Lung microvascular endothelial cell (primary cell): ENCODE measurements around the gene PARD3B. TPM values are rescaled to one million over a fixed set of nuclear protein-coding genes. Genes with fewer than 3 reads are reported as not detected.

Experiments used
- DNase-seq, 2 donors: peaks; one replicate each; pipeline versions ENCODE4 v3.0.0 to v3.0.0-alpha.2; 2010; ENCODE audit warnings: low read depth in 2 of 2
- total RNA-seq: library from RNA; depleted of rRNA; stranded (reverse); fragments of >200 nt; gene quantifications from 2 replicates; pipeline ENCODE4 v1.2.1, GENCODE V29; 2014

PARD3B gene
- total RNA-seq, 1 donor from 2014 or later = 10.9 TPM

GRCh38 chr2:205003288-205003687 lies 458.0 kb downstream of the PARD3B start:
- DNase-seq = no peak

- DNase-seq = no peak
Observed at GRCh38 chr2:205010196-205010595, 464.9 kb downstream of the PARD3B start.

DNA sequence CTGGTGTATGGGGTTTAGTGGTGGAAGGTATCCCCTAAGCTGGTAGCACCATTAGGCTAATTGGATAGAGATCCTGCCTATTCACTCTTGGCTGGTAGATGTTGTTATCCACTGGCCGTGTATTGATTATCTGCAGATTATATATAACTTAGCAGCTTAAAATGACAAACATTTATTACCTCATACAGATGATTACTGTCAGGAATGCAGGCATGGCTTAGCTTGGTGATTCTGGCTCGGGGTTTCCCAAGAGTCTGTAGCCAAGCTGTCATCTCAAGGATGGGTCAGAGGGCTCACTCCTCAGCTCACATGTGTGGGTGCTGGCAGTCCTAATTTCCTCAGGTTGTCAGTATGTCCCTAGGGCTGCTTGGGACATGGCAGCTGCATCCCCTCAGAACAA lies 465.8 kb downstream of the PARD3B start:
- DNase-seq = no peak

DNA sequence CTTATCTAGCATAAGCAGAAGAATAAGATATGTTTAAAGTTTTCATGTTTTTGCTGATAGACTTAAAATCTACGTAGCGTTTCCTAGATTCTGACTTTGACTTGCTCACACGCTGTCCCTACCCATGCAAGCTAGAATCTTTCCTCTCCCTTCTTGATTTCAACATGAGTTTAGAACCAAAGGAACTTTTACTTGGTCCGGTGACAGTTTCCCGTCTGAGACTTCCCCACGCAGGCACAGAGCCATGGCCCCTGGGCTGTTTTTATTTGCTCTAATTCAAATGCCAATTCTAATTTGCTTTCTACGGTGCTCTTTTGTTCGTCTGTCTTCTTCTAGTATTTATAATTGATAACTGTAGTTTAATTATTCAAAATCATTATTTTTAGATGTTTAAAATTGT lies 467.7 kb downstream of the PARD3B start:
- no peak for DNase-seq

GRCh38 chr2:205013586-205013985 lies 468.3 kb downstream of the PARD3B start:
- DNase-seq = no peak

DNA sequence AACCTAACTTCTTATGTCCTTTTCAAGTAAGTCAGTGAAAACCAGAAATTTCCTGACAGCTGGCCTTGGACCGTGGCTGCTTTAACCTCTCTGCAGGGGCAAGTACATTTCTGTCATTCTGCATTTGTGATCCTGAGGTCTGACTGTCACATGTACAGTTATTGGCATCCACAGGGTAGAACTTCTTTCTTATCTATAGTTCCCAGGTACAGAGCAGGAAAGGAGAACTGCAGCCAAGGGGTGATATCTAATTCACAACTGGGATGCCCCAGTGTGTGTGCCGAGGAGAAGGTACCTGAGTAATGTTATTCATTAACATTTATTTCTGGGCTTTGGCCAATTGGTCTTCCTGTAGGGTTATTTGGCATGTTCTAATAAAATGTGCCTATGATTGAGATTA lies 468.9 kb downstream of the PARD3B start:
- DNase-seq = no peak

GRCh38 chr2:205017381-205017780 lies 472.1 kb downstream of the PARD3B start:
- peak in 1 of 2 donors; percentile 7 for DNase-seq

DNA sequence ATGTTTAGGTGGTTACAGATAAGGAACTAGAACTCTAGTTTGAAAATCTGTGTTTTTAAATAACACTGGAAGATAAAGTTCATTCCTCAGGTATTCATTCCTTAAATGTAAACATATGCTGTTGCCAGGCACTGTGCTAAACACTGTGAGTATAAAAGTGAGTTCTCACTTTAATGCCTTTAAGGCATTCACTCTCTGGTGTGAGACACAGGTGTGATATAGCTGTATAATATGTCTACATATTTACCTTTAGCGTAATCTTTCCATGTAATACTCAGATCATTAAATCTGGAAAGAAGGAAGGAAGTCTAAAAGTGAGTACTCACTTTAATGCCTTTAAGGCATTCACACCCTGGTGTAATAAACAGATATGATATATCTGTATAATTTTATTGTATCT lies 472.6 kb downstream of the PARD3B start:
- DNase-seq = no peak

- DNase-seq = no peak
Observed at GRCh38 chr2:205020673-205021072, 475.4 kb downstream of the PARD3B start.

DNA sequence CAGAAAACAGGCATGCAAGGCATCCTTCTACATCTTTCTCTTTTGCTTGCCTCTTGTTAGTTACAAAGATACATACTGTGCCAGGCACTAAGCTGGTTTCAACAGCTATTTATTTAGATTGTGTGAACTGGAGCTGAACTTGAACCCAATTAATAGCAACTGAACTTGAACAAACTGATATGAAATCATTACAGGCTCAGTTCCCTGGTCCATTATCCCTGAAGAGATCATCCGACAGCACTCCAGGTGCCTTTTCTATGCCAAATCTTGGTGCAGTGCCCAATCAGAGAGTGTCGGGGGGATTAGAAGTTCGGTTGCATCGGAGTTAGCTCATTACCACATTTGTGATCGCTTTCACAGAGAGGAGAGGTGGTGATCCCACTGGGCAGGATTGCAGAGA lies 477.6 kb downstream of the PARD3B start:
- no peak for DNase-seq

DNA sequence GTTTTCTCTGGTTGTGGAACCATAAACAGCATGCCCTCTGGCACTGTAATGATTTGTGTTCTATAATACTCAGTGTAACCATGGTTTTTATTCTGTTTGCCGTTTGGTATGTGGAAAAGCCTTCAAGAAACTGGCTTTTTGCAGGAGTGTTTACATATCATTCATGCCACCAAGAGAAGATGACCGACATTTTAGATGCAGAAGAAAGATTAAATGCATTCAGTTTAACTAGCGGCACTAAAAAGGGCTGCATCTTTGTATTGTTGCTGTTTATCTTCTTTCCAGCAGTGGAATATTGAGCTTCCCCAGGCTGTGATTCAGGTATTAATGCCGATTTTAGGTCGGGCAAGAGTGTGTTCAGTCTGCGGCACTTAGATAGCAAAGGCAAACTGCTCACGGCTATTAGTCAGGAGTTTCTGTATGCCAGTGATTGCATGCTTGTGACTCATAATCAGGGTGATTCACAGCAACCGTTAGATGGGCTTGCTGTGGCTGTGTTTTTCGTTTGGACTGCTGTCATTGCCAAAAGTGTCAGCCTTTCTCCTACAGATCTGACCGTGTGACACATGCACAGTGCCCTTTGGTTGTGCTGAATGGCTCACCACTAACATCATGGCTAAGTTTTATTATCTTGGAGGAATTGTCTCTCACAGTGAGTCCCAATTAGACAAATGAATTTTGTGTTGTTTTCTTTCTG lies 479.7 kb downstream of the PARD3B start:
- peak; percentile 94 to 96 for DNase-seq

GRCh38 chr2:205025580-205026240 lies 480.4 kb downstream of the PARD3B start:
- peak; percentile 7 to 46 for DNase-seq

- no peak for DNase-seq
Observed at GRCh38 chr2:205030695-205031094, 485.4 kb downstream of the PARD3B start.

DNA sequence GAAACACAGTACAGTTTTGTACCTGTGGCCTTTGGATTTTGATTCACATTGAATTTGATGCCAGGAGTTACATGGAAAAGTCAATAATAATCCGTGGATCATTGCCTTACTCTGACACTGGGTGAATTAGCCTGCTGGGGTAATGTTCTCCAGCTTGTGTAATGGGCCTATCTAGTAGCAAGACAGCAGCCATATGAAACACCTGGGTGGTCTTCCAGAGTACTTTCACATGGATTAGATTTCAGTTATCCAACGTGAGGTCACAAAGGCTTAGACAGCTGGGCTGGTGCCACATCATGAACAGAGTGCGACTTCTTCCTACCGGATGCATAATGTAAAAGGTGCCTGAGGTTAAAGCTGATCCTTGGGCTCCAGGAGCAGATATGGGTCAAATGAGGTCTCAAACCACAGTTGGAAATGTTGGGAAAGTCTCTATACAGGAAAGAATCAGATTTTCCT lies 486.8 kb downstream of the PARD3B start:
- peak in 1 of 2 donors; percentile 72 for DNase-seq

DNA sequence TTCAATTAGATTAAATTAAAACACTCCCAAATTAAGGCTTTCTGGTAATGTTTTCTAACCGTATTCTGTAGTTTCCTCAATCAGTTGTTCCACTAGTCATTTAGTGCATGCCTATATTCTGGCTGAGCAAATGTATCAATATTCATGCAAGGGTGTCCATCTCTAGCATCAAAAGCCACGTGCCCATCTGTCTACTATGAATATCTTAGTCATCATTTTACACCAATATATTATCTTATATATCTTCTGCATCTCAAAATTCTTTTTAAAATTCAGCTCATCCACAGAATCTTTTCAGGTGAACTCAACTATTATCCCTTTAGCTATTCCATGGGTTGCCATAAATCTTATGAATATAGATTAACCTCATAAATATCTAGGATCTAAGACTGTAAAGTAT lies 488.2 kb downstream of the PARD3B start:
- no peak for DNase-seq

GRCh38 chr2:205034034-205034433 lies 488.8 kb downstream of the PARD3B start:
- no peak for DNase-seq

DNA sequence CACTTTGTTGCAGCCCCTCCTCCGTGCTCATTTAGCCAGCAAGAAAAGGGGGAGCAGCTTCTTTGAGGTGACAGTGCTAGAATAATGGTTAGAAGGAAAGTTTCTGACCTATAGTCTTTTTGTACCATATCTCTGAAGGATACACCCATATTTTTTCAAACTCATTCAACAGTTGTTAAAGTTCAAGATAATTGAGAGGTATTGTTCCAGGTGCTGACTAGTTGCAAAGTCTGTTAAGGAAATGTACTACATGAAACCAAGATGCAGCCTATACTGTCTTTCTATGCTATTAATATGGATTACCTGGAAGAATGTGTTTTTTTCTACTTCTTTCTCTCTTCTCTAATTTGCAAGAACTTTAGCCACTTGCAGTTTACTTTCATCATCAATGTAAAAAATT lies 495.0 kb downstream of the PARD3B start:
- DNase-seq = no peak

GRCh38 chr2:205041472-205042130 lies 496.3 kb downstream of the PARD3B start:
- no peak for DNase-seq

- DNase-seq = no peak
Observed at GRCh38 chr2:205043285-205043684, 498.0 kb downstream of the PARD3B start.

DNA sequence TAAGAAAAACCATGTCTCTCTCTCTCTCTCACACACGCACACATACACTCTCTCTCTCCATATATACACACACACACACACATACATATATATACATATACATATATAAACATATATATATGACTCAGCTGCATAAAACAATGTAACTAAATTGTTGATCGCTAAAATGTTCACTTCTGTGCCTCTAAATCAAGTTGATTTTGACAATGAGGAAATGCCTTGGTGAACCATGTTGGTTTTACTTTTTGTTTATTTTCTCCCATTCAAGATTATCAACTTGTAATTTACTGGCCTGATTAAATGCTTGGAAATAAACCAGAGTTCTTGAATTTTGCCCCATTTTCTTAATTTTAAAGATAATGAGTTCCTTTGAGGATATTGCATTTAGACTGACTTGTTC lies 500.4 kb downstream of the PARD3B start:
- no peak for DNase-seq

GRCh38 chr2:205047273-205047839 lies 502.1 kb downstream of the PARD3B start:
- DNase-seq = no peak

DNA sequence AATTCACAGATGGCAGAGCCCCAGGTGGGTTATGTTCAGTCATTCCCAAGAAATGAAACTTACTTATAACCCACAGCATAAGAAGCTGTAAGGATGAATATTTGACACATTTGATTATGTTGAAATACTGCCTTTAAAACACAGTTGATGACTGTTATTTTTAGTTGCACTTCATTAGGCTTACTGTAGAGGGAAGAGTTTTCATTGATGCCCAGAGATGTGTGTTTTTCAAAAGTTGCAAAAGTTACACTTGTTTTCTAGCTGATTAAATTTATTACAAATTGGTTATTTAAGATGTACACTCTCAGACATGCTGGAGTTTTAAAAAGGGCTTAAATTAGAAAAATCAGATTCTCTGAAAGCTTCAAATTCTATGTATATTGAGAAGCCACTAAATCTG lies 506.1 kb downstream of the PARD3B start:
- peak in 1 of 2 donors; percentile 23 for DNase-seq
